DMS79 treated with DMSO at 0.1 percent for 48 hours (cell line): ENCODE measurements around the gene PGA4.

ENCODE experiments used
- DNase-seq: peaks from one replicate; lab custom pipeline; 2025; lab: John Stamatoyannopoulos, UW

PGA4 gene

DNA sequence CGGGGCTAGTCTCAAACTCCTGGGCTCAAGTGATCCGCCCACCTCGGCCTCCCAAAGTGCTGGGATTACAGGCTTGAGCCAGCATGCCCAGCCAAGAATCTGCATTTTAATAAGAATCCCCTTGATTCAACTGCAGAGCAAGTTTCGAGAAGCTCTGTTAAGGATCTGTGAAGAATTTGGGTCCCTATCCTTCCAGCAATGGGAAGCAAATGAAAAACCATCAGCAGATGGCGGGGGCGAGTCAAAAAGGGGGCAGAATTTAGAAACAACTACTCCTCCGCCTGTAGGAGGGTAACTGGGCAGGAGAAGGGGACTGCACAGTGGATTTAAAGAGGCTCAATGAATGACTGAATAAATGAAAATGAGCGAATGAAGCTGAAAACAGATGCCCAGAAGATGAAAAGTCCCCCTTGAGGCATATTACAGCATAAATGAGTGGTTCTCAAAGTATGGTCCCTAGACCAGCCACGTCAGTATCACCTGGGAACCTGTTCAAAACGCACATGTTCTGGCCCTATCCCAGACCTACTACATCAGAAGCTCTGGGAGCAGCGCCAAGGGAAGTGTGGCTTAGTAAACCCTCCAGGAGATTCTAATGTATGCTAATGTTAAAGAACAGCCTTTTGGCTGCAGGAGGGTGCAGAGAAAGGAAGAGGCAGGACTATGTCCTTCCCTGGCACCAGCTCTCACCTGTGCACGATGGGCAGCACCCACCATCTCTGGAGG, 58.0 kb downstream of the PGA4 start:
- DNase-seq, result peak; percentile 65

- no peak for DNase-seq
These were observed 58.9 kb downstream of the PGA4 start for GRCh38 chr11:61280883-61281580.
